ENCODE data around the gene LYPLAL1. TPM values are rescaled to one million over a fixed set of nuclear protein-coding genes. Genes with fewer than 3 reads are reported as not detected.

Gene LYPLAL1
- total and polyA plus RNA-seq, 2 of the 8 experiments (the other 6 are each of a cell fraction or from before 2014, with no cell fraction given), result 6.3 to 23.8 TPM

DNA sequence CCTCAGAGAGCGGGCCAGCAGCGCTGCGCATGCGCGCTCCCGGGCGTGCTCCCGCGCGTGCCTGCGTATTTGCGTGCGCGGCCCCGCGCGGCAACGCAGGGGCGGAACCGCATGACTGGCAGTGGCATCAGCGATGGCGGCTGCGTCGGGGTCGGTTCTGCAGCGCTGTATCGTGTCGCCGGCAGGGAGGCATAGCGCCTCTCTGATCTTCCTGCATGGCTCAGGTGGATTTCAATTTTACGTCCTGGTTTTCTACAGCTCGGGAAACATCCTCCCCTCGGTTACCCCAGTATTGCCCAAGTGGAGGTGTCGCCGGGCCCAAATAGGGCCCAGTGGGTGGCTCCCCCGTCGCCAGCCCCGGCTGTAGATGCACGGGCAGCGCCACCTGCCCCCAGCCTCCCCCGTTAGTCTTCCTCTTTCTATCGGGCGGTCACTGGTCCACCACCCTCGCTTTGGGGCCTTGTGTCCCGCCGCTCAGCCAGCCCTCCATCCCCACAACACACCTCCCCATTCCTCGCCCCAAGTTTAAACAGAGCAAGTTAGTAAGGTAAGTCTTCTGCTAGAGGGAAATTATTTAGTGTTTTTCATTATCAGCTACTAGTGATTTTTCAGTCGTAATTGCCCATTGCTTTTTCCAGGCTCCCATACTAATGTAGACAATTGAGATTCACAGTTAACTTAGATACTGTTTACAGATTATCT lies at the start of gene LYPLAL1 (continued):
- TF ChIP-seq NANOG (IDR thresholded peaks at IDR 0.05; ENCODE audit: insufficient read depth, low read depth, low read length, poor library complexity, severe bottlenecking), result no peak
- no peak for TF ChIP-seq RXRA (IDR thresholded peaks at IDR 0.05; ENCODE audit: insufficient read depth, low read depth, low read length)
- peak; percentile 94 for TF ChIP-seq TAF1 (IDR thresholded peaks at IDR 0.05; ENCODE audit: low read depth, low read length)
- no peak for TF ChIP-seq RAD21 (IDR thresholded peaks at IDR 0.05 in 1 of 2, conservative IDR thresholded peaks at IDR 0.05 in 1 of 2; ENCODE audit: low read depth in 2 of 2, low read length in 2 of 2)
- TF ChIP-seq, protein P1, sequence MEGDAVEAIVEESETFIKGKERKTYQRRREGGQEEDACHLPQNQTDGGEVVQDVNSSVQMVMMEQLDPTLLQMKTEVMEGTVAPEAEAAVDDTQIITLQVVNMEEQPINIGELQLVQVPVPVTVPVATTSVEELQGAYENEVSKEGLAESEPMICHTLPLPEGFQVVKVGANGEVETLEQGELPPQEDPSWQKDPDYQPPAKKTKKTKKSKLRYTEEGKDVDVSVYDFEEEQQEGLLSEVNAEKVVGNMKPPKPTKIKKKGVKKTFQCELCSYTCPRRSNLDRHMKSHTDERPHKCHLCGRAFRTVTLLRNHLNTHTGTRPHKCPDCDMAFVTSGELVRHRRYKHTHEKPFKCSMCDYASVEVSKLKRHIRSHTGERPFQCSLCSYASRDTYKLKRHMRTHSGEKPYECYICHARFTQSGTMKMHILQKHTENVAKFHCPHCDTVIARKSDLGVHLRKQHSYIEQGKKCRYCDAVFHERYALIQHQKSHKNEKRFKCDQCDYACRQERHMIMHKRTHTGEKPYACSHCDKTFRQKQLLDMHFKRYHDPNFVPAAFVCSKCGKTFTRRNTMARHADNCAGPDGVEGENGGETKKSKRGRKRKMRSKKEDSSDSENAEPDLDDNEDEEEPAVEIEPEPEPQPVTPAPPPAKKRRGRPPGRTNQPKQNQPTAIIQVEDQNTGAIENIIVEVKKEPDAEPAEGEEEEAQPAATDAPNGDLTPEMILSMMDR (IDR thresholded peaks at IDR 0.05; ENCODE audit: control extremely low read depth in 1 of 3, insufficient read depth in 1 of 3, low read depth in 1 of 3, low read length in 3 of 3), result peak; percentile 0 to 8 (median 1); a peak in 2 of 4 replicates
- TF ChIP-seq SRF (IDR thresholded peaks at IDR 0.05; ENCODE audit: low read depth, low read length), result no peak
- TF ChIP-seq BRCA1 (IDR thresholded peaks at IDR 0.05; ENCODE audit: low read depth, low read length), result no peak
- no peak for TF ChIP-seq HDAC6 (IDR thresholded peaks at IDR 0.05; ENCODE audit: low read depth, low read length)
- TF ChIP-seq POU5F1 (IDR thresholded peaks at IDR 0.05; ENCODE audit: low read depth, low read length), result no peak
- TF ChIP-seq CHD1 (IDR thresholded peaks at IDR 0.05; ENCODE audit: low read depth, low read length), result no peak
- TF ChIP-seq, protein P2, sequence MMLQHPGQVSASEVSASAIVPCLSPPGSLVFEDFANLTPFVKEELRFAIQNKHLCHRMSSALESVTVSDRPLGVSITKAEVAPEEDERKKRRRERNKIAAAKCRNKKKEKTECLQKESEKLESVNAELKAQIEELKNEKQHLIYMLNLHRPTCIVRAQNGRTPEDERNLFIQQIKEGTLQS (IDR thresholded peaks at IDR 0.05; ENCODE audit: insufficient read depth, low read depth, low read length), result no peak
- no peak for TF ChIP-seq KDM5A (IDR thresholded peaks at IDR 0.05; ENCODE audit: low read length)
- TF ChIP-seq TAF7 (optimal IDR thresholded peaks at IDR 0.05; ENCODE audit: borderline replicate concordance, low read depth, low read length), result no peak
- TF ChIP-seq SP2 (IDR thresholded peaks at IDR 0.05; ENCODE audit: low read length), result no peak
- peak; percentile 83 for TF ChIP-seq NRF1 (IDR thresholded peaks at IDR 0.05; ENCODE audit: low read depth, low read length)
- TF ChIP-seq CHD2 (IDR thresholded peaks at IDR 0.05; ENCODE audit: low read length), result no peak
- TF ChIP-seq, protein P3, sequence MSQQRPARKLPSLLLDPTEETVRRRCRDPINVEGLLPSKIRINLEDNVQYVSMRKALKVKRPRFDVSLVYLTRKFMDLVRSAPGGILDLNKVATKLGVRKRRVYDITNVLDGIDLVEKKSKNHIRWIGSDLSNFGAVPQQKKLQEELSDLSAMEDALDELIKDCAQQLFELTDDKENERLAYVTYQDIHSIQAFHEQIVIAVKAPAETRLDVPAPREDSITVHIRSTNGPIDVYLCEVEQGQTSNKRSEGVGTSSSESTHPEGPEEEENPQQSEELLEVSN (IDR thresholded peaks at IDR 0.05), result peak; percentile 41; the same call in 1 of the 2 replicates
- TF ChIP-seq, protein P4, sequence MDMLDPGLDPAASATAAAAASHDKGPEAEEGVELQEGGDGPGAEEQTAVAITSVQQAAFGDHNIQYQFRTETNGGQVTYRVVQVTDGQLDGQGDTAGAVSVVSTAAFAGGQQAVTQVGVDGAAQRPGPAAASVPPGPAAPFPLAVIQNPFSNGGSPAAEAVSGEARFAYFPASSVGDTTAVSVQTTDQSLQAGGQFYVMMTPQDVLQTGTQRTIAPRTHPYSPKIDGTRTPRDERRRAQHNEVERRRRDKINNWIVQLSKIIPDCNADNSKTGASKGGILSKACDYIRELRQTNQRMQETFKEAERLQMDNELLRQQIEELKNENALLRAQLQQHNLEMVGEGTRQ (IDR thresholded peaks at IDR 0.05; ENCODE audit: low read length), result no peak

Measured in H1 (cell line).